ENCODE data around the gene CYP27B1. TPM values are rescaled to one million over a fixed set of nuclear protein-coding genes. Genes with fewer than 3 reads are reported as not detected.

The CYP27B1 gene
- polyA plus RNA-seq, 1 experiment, result 0.91 TPM

DNA sequence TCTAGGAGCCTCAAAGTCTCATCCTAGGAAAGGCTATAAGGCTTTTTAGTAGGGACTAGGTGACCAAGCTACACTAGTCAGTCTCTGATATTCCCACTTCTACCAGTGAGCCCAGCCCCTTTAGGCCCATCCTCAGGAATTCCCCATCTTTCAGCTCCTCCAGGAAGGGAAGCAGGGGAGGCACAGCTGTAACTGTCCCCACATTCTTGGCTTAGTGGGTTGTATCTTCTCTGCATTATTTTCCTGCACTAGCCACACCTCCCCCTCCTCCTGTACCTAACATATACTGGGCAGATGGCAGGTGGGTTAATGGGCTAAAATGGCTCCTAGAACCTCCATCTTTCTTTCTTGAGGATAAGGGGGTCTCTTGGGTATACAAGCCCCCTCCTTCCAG, 424 bp upstream of the CYP27B1 start:
- H3K27me3 ChIP-seq (ENCODE audit: control insufficient read depth, insufficient read depth, low read length), result peaks cover 8% of the 10 kb centered on the region; the same call in 1 of the 2 replicates
- H3K4me3 ChIP-seq (ENCODE audit: low read depth, low read length), result no peak overlapping the region
- ChIA-PET POLR2A (no interaction called here), CTCF (interaction anchor here (1.1 to 2.0 kb wide), 5 partner anchors 11 to 70 kb away, joined by 3 to 12 read pairs (median 3); no protein-coding TSS in a partner anchor)
- no peak for DNase-seq (ENCODE audit: low read depth)
- peaks cover 2% of the 10 kb centered on the region; the same call in 1 of the 2 replicates for H3K36me3 ChIP-seq (ENCODE audit: control insufficient read depth, insufficient read depth, low read length)
- TF ChIP-seq, protein P1, sequence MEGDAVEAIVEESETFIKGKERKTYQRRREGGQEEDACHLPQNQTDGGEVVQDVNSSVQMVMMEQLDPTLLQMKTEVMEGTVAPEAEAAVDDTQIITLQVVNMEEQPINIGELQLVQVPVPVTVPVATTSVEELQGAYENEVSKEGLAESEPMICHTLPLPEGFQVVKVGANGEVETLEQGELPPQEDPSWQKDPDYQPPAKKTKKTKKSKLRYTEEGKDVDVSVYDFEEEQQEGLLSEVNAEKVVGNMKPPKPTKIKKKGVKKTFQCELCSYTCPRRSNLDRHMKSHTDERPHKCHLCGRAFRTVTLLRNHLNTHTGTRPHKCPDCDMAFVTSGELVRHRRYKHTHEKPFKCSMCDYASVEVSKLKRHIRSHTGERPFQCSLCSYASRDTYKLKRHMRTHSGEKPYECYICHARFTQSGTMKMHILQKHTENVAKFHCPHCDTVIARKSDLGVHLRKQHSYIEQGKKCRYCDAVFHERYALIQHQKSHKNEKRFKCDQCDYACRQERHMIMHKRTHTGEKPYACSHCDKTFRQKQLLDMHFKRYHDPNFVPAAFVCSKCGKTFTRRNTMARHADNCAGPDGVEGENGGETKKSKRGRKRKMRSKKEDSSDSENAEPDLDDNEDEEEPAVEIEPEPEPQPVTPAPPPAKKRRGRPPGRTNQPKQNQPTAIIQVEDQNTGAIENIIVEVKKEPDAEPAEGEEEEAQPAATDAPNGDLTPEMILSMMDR (IDR thresholded peaks at IDR 0.05; ENCODE audit: insufficient read depth, low read depth, low read length), result no peak

DNA sequence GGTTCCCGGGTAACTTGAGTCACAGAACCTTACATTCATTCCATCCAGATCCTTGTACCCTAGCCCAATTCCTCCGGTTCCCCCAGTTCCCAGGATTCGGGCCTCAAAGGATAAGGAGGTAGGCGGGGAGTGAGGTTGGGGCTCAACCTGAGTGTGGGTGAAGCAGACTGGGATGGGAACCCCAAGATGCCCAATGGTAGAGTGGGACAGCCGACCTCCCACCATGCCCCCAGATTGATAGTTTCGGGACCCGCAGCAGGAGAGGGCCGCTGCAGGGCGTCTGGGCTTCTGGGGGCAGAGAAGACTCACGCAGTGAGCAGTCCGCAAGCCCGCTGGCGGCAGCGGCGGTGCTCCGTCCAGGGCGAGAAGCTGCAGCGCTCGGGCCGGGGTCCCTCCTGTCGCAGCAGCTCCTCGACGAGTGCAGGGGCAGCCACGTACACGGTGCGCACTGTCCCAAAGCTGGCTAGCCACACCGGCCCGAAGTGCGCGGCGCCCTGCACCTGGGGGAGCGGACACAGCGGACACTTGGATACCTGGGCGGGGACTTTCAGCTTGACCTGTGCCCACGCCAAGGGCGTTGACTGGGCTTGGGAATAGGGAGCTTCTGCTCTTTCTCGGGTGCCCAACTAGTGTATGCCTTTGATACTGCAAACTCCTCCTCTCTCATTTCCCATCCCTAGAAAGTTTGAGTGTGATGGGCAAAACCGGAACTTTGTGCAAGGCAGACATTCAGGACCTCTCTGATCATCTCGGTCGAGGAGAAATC, 997 bp downstream of the CYP27B1 start:
- peaks cover 2% of the 10 kb centered on the region; the same call in 1 of the 2 replicates for H3K36me3 ChIP-seq (ENCODE audit: control insufficient read depth, insufficient read depth, low read length)
- ChIA-PET POLR2A (interaction anchor here (0.5 kb wide), 1 partner anchor 81 kb away, joined by 6 read pairs; the partner anchor contains the start of gene CTDSP2), CTCF (interaction anchor here (1.5 to 2.0 kb wide), 3 partner anchors 9 to 71 kb away, joined by 3 to 12 read pairs (median 3); no protein-coding TSS in a partner anchor)
- peaks cover 8% of the 10 kb centered on the region; the same call in 1 of the 2 replicates for H3K27me3 ChIP-seq (ENCODE audit: control insufficient read depth, insufficient read depth, low read length)
- TF ChIP-seq, protein P1 (IDR thresholded peaks at IDR 0.05; ENCODE audit: insufficient read depth, low read depth, low read length), result no peak
- peak overlapping the region; percentile 11; the same call in 1 of the 2 replicates for H3K4me3 ChIP-seq (ENCODE audit: low read depth, low read length)
- no peak for DNase-seq (ENCODE audit: low read depth)

DNA sequence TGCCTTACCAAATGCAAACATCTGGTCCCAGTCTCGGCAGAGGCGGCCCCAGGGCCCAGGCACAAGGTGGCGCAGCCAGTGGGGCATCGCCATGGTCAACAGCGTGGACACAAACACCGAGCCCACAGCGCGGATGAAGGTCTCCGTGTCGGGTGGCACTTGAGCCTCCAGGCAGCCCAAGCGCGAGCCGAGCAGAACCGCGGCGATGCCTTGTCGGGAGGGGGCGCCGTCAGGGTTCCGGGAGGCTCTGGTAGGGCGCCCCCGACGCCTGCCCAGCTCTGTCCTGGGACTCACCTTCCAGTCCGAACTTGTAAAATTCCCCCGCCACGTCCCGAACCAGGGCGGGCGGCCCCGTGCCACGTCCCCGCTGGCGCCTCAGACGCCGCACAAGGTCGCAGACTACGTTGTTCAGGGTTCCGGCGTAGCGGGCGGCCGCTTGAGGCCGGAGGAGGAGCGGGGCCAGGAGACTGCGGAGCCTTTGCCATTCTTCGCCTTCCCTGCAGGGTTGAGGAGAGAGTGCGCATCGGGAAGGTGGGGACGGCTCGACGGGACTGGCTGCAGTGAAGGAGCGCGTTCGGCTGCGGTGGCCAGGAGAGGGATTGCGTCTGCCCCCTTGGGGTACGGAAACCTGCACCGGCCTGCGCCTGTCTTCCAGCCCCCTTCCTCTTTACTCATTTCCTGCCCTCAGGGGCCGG, 1.7 kb downstream of the CYP27B1 start:
- peaks cover 2% of the 10 kb centered on the region; the same call in 1 of the 2 replicates for H3K36me3 ChIP-seq (ENCODE audit: control insufficient read depth, insufficient read depth, low read length)
- POLR2A ChIA-PET, result no interaction called here
- CTCF ChIA-PET, result interaction anchor here (0.7 to 0.9 kb wide), 2 partner anchors 18 to 28 kb away, joined by 3 read pairs; partner anchors contain the start of gene TSFM
- DNase-seq (ENCODE audit: low read depth), result no peak
- TF ChIP-seq, protein P1 (IDR thresholded peaks at IDR 0.05; ENCODE audit: insufficient read depth, low read depth, low read length), result peak; percentile 50
- peaks cover 8% of the 10 kb centered on the region; the same call in 1 of the 2 replicates for H3K27me3 ChIP-seq (ENCODE audit: control insufficient read depth, insufficient read depth, low read length)
- H3K4me3 ChIP-seq (ENCODE audit: low read depth, low read length), result peak overlapping the region; percentile 33

DNA sequence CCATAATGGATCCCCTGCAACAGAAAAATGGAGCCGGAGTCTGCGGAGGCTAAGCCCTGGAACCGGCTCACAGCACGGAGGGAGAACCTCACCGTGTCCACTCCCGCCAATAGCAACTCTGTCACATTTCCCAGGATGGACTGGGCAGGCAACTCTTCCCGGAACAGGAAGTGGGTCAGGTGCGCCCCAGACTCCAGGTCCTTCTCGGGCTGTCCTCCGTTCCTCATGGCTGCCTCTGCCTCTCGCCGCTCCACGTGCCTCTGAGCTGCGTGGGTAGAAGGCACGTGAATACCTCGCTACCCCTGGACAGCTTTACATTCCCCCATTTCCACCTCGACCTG, 2.2 kb downstream of the CYP27B1 start:
- Histone ChIP-seq H3K36me3 (ENCODE audit: control insufficient read depth, insufficient read depth, low read length) (peaks cover 2% of the 10 kb centered on the region; the same call in 1 of the 2 replicates), H3K27me3 (ENCODE audit: control insufficient read depth, insufficient read depth, low read length) (peaks cover 8% of the 10 kb centered on the region; the same call in 1 of the 2 replicates), H3K4me3 (ENCODE audit: low read depth, low read length) (peak overlapping the region; percentile 33)
- TF ChIP-seq, protein P1 (IDR thresholded peaks at IDR 0.05; ENCODE audit: insufficient read depth, low read depth, low read length), result no peak
- ChIA-PET CTCF (interaction anchor here (0.7 to 0.9 kb wide), 2 partner anchors 18 to 27 kb away, joined by 3 read pairs; partner anchors contain the start of gene TSFM), POLR2A (no interaction called here)
- no peak for DNase-seq (ENCODE audit: low read depth)
